HK-2 (cell line): ENCODE data around the gene PTGR3.

ENCODE experiments used
- DNase-seq: peaks from one replicate; pipeline ENCODE4 v3.0.0-alpha.2; 2018; ENCODE audit not compliant: unreplicated experiment

The PTGR3 gene

DNA sequence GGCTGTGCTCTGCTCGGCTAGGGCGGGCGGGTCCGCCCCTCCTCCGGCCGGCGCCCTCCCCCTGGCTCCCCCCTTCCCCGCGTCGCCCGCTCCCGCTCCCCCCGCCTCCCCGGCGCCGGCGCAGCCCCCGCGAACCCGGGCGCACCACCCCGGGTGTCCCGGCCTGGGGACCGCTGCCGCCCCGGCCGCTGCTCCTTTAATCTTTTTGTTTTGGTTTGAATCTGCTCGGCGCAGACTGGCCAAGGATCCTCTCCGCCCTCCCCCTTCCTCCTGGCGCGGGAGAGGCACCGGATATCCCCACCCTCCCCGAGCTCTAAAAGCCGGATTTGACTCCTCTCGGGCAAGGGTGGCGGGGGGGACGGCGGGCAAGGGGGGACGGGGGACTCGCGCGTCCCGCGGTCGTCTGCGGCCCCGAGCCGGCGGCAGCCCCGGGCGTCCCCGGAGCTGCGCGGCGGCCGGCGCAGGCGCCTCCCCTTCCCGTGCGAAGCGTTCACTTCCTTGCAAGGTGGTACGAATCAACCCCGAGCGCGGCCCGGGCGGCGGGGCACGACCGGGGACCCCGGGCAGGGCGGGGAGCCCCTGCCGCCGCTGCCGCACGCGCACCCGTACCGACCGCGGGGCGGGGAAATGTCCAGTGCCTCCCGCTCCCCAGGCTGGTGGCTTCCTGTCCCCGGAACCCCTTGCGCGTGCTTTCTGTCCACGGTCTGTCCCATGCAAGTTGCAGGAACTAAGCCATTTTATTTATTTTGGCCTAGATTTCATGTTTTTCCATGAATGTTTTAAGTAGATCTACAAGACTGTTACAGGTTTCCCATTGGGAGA is at the start of gene PTGR3:
Gene PTGR3 (minus strand): TSS at position 11 of the 822 bp plus-strand sequence. CDS start 81 bp downstream, outside the sequence.
- DNase-seq: peak; percentile 63

DNA sequence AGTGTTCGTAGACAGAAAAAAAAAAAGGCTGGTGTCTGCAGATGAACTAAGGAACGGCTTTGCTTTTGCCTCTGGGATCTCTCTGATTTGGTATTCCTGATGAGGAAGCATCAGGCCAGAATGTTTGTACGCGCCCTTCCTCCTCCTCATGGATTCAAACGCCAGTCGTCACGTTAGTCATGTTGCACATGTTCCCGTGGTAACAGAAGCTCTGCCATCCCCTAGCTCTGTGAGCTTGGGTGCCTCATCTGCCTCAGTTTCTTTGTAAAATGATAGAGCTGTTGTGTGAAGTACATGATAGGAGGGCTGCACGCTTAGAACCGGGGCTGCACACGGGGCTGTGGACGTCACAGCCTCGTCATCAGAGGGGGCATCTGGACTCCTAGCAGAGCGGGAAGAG is 48.7 kb upstream of the PTGR3 start:
- DNase-seq: no peak

DNA sequence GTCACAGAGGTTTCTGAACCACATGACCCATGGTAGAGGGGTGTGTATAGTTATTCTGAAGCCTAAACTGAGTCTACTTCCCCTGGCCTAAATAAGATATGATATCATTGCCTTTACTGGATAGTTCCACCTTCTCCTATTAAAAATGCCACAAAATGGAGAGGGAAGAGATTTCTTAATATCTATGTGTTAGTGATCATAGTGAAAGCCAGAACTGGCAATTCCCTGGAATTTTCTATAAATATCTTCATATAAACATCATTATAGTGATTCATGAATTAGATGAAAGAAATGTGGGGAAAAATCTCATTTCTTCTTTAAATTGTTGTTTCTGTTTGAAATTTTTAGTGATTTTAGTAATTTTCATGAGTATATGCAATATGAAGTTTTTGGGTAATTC is 47.4 kb upstream of the PTGR3 start:
- DNase-seq: no peak

DNA sequence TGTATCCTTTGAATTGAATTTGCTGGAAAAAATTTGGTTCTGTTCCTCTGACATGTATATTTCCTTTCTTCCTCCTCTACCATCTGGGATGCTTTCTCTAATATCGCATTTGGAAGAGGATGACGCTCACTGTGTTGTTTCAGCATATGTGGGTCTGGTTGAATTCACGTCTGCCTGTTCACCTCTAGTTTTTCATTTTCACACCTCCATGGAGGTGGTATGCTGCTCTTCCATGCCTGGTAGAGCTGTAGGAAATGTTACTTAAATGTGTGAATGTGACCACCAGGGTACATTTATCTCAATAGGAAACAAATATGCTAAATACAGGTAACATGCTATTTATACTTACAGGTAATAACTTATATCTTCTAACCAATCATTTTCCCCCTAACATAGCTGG is 46.2 kb upstream of the PTGR3 start:
- no peak for DNase-seq

- DNase-seq: no peak
Observed at GRCh38 chr18:75253784-75254183, 44.8 kb upstream of the PTGR3 start.

- DNase-seq: no peak
Observed at GRCh38 chr18:75253043-75253442, 44.1 kb upstream of the PTGR3 start.

GRCh38 chr18:75252136-75252535 is 43.2 kb upstream of the PTGR3 start:
- no peak for DNase-seq

- DNase-seq: no peak
Observed at GRCh38 chr18:75251466-75251865, 42.5 kb upstream of the PTGR3 start.

- DNase-seq: no peak
Observed at GRCh38 chr18:75250471-75250821, 41.5 kb upstream of the PTGR3 start.

DNA sequence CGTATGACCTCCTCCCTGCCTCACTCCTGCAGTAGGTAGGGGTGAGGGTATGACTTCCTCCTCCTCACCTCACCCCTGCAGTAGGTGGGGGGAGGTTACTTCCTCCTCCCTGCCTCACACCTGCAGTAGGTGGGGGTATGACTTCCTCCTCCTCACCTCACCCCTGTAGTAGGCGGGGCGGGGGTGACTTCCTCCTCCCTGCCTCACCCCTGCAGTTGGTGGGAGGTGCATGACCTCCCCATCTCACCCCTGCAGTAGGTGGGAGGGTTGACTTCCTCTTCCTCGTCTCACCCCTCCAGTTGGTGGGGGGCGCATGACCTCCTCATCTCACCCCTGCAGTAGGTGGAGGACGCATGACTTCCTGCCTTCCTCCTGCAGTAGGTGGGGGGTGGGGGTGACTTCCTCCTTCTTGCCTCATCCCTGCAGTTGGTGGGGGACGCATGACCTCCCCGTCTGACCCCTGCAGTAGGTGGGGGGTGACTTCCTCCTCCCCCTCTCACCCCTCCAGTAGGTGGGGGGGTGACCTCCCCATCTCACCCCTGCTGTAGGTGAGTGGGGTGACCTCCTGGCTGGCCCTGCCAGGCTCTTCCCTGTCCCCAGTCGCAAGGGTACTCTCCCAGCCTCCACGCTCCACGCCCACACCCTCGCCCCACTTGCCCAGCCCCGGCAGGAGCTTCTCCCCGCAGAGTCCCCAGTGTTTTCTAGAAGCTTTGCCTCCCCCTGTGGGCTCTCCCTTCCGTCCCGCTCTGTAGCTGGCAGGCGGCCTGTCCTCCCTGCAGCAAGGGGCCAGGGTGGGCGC is 40.9 kb upstream of the PTGR3 start:
- no peak for DNase-seq

- no peak for DNase-seq
Observed at GRCh38 chr18:75249175-75249518, 40.2 kb upstream of the PTGR3 start.

DNA sequence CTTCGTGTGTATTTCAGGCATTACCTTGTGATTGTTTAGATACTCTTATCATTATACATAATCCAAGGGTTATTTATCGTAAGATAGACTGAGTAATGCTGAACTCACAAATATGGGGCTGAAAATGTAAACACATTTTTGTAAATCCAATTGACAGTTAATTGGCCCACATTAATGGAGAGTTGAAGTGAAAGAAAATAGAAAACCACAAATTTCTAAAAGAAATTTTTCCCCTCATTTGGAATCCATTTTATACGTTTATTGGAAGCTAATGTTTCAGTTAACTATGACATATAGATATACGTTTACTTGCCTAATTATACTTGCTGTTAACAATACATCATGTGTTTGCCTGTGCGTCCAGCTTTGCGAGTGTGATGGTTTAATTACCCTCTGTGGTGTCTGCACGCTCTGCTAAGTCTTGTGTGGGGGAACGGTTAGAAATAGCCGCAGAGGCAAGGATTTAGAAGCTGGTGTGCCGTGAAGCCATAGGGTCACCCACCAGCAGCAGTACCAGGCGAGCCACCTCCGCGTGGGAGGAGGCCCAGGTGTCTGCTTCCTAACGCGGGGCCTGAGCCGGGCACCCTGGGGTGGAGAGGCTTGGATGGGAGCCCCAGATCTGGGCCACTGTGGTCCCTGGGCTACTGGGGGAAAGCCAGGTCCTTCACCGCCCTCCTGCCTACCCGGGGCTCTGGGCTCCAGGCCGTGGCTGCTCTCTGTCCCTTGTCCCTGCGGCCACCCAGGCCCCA is 39.7 kb upstream of the PTGR3 start:
- no peak for DNase-seq

DNA sequence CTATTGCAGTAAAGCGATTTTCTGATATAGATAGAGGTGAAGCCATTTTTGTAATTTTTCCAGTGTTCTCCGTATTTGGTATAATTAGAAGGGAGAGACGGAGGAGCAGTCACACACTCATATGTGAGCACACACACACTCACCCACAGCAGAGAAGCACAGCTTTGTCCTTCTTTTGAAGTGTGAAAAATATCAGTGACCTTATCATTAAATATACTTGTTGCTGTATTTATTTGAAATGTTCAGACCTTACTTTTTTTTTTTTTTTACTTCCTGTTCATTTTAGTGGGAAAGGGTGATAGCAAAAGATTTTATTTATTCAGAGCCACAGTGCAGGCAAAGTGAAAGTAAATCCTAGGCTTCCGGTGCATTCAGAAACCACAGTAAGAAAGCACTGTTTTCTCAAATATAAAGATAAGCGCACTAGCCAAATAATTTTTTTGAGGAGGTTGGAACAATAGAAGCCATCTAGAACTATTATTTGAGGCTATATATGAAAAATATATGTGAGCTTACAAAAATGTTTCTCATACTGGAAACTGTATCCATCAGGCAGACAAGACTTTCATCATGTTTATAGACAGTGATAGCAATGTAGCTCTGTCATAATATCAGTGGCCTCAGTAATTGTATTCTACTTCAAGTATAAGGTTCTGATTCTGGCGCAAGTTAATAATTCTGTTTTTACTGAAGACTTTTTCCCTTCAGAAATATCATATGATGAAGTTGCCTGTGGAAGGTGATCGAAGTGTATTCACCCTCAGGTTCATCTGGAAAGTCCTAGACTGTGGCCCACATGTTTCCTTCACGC is 38.9 kb upstream of the PTGR3 start:
- DNase-seq: no peak

DNA sequence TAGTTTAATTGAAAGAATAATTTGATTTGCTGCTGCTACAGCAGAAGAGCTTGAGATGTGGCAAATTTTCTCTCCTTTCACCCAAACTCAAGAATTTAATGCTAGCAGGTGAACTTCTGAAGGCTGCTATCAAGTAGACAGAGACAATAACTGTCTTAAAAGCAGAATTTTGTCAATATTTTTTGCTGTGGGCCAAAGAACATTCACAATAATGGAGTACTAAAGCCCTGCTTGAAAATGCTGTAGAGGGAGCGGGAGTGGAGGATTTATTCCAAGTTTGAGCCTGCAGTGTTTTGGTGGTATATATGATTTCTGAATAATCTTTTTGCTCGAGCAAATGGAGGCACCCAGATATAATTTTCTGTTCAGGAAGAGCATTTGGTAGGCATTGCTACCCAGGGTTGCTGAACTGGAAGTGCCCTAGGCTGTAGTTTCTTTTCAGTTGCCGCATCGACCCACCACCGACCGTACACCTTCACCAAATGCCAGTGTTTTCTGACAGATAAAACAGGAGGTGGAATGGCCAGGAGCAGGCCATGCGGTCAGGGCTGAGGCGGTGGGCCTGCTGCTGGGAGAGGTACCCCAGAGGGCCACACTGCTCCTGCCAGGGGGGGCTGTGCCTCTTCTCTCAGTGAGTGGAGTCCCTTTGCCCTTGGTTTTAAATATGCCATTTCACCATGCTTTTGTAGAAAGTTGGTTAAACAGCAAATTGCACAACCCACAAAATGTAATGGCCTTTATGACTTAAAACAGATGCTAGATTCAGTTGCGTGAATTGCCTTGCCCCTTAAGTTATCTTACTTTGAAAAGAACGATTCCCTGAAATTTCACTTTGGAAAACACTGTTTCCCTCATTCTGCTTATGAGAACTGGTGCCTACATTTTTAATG is 38.0 kb upstream of the PTGR3 start:
- DNase-seq: no peak

DNA sequence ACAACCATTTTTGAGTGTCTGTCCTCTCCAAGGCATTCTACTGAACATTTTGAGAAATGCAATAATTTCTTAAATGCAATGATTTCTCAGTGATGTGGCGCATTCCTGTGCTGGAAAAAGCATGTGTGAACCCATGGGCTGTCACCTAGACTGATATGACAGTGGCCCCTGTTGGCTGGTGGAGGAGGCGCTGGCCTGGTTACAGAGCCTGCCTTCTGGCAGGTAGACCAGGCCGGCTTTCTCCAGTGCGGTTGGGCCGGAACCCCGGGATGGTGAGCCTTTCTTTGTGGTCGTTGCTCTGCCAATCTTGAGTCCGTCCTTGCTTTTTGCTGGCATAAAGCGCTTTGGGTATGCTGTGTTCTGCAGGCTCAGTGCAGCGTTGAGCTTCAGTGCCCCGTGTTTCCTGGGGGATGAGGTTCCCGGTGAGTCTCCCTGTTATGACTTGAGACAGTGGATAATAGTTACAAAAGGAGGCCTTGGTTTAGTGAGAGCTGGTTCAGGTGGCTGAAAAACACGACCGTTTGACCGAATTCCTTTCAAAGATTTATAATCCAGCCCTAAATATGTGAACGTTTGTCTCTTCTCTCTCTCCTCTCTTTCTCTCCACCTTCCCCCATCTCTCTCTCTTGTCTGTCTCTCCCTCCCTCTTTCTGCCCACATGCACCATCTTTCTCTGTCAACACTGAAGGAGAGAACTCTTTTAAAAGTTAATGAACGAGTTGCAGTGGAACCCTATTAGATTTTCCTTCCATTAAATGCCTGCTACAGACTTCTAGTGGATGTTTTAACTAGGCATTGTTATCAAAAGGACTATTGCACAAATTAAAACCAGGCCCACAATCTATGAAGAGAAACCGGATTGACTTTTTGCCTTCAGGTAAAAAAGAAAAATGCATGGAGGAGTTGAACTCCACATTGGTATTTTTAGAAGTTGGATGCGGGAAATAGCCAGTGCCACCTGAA is 35.7 kb upstream of the PTGR3 start:
- DNase-seq: no peak

GRCh38 chr18:75241705-75242104 is 32.8 kb upstream of the PTGR3 start:
- DNase-seq: no peak

GRCh38 chr18:75240433-75240832 is 31.5 kb upstream of the PTGR3 start:
- DNase-seq: no peak

DNA sequence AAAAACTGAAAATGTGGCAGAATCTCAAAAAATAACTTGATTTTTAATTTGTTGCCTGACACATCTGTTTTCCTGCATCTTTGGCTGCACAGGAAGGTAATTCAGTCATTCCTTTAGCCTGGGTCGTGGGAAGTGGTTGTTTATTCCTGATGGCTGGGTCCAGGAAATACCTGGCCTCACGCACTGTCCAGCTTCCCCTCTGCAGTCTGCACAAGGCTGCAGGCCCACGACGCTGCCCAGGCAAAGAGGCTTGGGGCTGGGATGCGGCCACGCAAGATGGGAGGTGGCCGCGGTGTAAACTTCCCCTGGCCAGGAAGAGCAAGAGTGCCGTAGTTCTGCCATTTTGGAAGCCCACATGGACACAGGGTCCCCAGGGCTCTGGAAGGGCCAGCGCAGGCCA is 29.8 kb upstream of the PTGR3 start:
- DNase-seq: no peak

- no peak for DNase-seq
Observed at GRCh38 chr18:75238100-75238499, 29.2 kb upstream of the PTGR3 start.

DNA sequence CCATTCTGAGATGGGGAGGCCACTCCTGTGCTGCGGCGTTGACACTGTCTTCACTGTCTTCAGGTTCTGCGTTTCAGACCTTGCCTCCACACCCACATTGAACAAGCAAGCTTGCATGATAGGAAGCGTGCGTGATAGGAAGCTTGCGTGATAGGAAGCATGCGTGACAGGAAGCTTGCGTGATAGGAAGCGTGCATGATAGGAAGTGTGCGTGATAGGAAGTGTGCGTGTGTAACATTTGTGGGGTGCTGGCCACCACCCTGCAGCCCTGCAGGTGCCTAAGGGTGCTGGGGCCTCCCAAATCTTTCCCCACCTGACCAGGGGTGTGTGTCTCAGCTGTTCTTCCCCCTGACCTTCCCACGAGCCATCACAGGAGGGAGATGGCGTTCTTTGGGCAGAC is 27.0 kb upstream of the PTGR3 start:
- DNase-seq: no peak
